ENCODE results near the gene ANKRD31.

Gene ANKRD31

DNA sequence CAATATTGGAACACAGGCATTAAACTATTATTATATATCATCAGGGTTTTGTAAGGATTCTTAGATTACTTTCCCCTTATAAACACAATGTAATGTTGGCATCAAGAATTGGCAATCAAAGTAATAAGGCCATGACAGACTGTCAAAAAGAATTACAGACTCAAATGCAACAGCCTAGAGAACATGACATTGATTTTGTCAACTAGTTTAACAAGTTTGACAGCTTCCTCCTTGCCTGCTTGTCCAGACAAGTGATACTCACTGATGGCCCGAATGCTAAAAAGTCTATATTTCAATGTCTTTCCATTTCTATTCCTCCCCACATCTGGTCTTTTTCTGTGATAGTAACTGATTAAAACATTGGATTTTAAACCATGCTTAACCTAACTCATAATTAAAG lies 6.4 kb upstream of the ANKRD31 start:
- Histone ChIP-seq H4K20me1 (ENCODE audit: insufficient read depth, low read length, poor library complexity, severe bottlenecking) (no peaks in the 10 kb centered on the region), H3F3A (ENCODE audit: low read depth) (no peaks in the 10 kb centered on the region), H3K36me3 (ENCODE audit: insufficient read depth, low read length) (no peaks in the 10 kb centered on the region), H3K27me3 (ENCODE audit: insufficient read depth, low read length, poor library complexity, severe bottlenecking) (no peaks in the 10 kb centered on the region), H3K4me1 (ENCODE audit: insufficient read depth, low read length, poor library complexity, severe bottlenecking) (no peaks in the 10 kb centered on the region), H3K9me2 (replicated peaks; ENCODE audit: low read depth, low read length) (no peaks in the 10 kb centered on the region), H3K4me3 (ENCODE audit: low read length, poor library complexity, severe bottlenecking) (no peak overlapping the region), H2AFZ (ENCODE audit: low read length) (no peak overlapping the region), H3K79me2 (ENCODE audit: insufficient read depth, low read length) (no peaks in the 10 kb centered on the region), H3K9ac (ENCODE audit: low read depth, low read length, poor library complexity, severe bottlenecking) (no peak overlapping the region), H3K4me2 (ENCODE audit: low read depth, low read length, poor library complexity, severe bottlenecking) (no peak overlapping the region), H3K9me3 (ENCODE audit: insufficient read depth, low read depth, low read length) (no peaks in the 10 kb centered on the region)
- TF ChIP-seq, protein P1, sequence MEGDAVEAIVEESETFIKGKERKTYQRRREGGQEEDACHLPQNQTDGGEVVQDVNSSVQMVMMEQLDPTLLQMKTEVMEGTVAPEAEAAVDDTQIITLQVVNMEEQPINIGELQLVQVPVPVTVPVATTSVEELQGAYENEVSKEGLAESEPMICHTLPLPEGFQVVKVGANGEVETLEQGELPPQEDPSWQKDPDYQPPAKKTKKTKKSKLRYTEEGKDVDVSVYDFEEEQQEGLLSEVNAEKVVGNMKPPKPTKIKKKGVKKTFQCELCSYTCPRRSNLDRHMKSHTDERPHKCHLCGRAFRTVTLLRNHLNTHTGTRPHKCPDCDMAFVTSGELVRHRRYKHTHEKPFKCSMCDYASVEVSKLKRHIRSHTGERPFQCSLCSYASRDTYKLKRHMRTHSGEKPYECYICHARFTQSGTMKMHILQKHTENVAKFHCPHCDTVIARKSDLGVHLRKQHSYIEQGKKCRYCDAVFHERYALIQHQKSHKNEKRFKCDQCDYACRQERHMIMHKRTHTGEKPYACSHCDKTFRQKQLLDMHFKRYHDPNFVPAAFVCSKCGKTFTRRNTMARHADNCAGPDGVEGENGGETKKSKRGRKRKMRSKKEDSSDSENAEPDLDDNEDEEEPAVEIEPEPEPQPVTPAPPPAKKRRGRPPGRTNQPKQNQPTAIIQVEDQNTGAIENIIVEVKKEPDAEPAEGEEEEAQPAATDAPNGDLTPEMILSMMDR (conservative IDR thresholded peaks at IDR 0.05; ENCODE audit: low read length), result no peak
- no peak for TF ChIP-seq EZH2phosphoT487 (IDR thresholded peaks at IDR 0.05; ENCODE audit: borderline replicate concordance)

- Histone ChIP-seq H3K9me3 (ENCODE audit: insufficient read depth, low read depth, low read length) (no peaks in the 10 kb centered on the region), H3K27me3 (ENCODE audit: insufficient read depth, low read length, poor library complexity, severe bottlenecking) (no peaks in the 10 kb centered on the region), H2AFZ (ENCODE audit: low read length) (no peak overlapping the region), H3K9ac (ENCODE audit: low read depth, low read length, poor library complexity, severe bottlenecking) (no peak overlapping the region), H3K4me2 (ENCODE audit: low read depth, low read length, poor library complexity, severe bottlenecking) (no peak overlapping the region), H3K4me3 (ENCODE audit: low read length, poor library complexity, severe bottlenecking) (no peak overlapping the region), H3K79me2 (ENCODE audit: insufficient read depth, low read length) (no peaks in the 10 kb centered on the region), H3K4me1 (ENCODE audit: insufficient read depth, low read length, poor library complexity, severe bottlenecking) (peaks cover 4% of the 10 kb centered on the region), H4K20me1 (ENCODE audit: insufficient read depth, low read length, poor library complexity, severe bottlenecking) (no peaks in the 10 kb centered on the region), H3K36me3 (ENCODE audit: insufficient read depth, low read length) (no peaks in the 10 kb centered on the region), H3K9me2 (replicated peaks; ENCODE audit: low read depth, low read length) (no peaks in the 10 kb centered on the region), H3F3A (ENCODE audit: low read depth) (no peaks in the 10 kb centered on the region)
- no peak for TF ChIP-seq EZH2phosphoT487 (IDR thresholded peaks at IDR 0.05; ENCODE audit: borderline replicate concordance)
- TF ChIP-seq, protein P1 (conservative IDR thresholded peaks at IDR 0.05; ENCODE audit: low read length), result no peak
Observed at GRCh38 chr5:75242067-75242466, 5.4 kb upstream of the ANKRD31 start.

- Histone ChIP-seq H2AFZ (ENCODE audit: low read length) (no peak overlapping the region), H3K9ac (ENCODE audit: low read depth, low read length, poor library complexity, severe bottlenecking) (no peak overlapping the region), H4K20me1 (ENCODE audit: insufficient read depth, low read length, poor library complexity, severe bottlenecking) (no peaks in the 10 kb centered on the region), H3K9me2 (replicated peaks; ENCODE audit: low read depth, low read length) (no peaks in the 10 kb centered on the region), H3K79me2 (ENCODE audit: insufficient read depth, low read length) (no peaks in the 10 kb centered on the region), H3K36me3 (ENCODE audit: insufficient read depth, low read length) (no peaks in the 10 kb centered on the region), H3K4me3 (ENCODE audit: low read length, poor library complexity, severe bottlenecking) (no peak overlapping the region), H3F3A (ENCODE audit: low read depth) (no peaks in the 10 kb centered on the region), H3K4me2 (ENCODE audit: low read depth, low read length, poor library complexity, severe bottlenecking) (no peak overlapping the region), H3K27me3 (ENCODE audit: insufficient read depth, low read length, poor library complexity, severe bottlenecking) (no peaks in the 10 kb centered on the region), H3K4me1 (ENCODE audit: insufficient read depth, low read length, poor library complexity, severe bottlenecking) (peaks cover 19% of the 10 kb centered on the region), H3K9me3 (ENCODE audit: insufficient read depth, low read depth, low read length) (no peaks in the 10 kb centered on the region)
- no peak for TF ChIP-seq EZH2phosphoT487 (IDR thresholded peaks at IDR 0.05; ENCODE audit: borderline replicate concordance)
- TF ChIP-seq, protein P1 (conservative IDR thresholded peaks at IDR 0.05; ENCODE audit: low read length), result no peak
Observed at GRCh38 chr5:75239681-75240080, 3.0 kb upstream of the ANKRD31 start.
